GM13977 (cell line): Measurements from ENCODE around the gene P2RX4.

Experiments
- DNase-seq: peaks from one replicate; pipeline ENCODE4 v3.0.0; 2012; ENCODE audit warnings: low spot score
- in situ Hi-C: fragments of 300-500 bp; cut with MboI; formaldehyde crosslinking; loops from one replicate; pipeline ENCODE4 v1.12.0; 2022; ENCODE audit warnings: low sequenced_read_pairs, low pct_unique_long_range_greater_than_20kb, mixed read lengths, inconsistent platforms; ENCODE audit not compliant: unreplicated experiment
- TF ChIP-seq, protein P1 (sequence below): IDR thresholded peaks from 2 replicates; pipeline ENCODE4 v1.5.1; 2012; ENCODE audit warnings: mild to moderate bottlenecking, control low read depth; ENCODE audit not compliant: insufficient read depth; ENCODE audit errors: extremely low read depth, missing control alignments

The P2RX4 gene

DNA sequence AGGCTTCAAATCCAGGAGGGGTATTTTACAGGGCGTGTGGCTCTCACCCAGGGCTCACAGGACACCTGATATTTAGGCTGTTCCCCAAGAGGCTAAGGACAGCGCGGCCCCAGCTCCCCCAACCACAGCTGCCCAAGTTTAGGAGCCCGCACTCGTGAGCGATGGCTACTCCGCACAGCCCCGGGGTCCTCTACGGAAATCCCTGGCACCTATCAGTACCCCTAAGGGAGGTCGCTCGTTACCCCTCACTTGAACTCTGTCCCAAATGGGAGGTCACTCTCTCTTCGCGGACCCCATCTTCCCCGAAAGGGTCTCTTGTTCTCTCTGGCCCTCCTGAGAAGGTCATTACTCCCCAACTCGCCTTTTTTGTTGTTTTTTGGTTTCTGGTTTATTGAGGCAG lies 708 bp upstream of the P2RX4 start:
- in situ Hi-C loops = no loop called here
- TF ChIP-seq, protein P1, sequence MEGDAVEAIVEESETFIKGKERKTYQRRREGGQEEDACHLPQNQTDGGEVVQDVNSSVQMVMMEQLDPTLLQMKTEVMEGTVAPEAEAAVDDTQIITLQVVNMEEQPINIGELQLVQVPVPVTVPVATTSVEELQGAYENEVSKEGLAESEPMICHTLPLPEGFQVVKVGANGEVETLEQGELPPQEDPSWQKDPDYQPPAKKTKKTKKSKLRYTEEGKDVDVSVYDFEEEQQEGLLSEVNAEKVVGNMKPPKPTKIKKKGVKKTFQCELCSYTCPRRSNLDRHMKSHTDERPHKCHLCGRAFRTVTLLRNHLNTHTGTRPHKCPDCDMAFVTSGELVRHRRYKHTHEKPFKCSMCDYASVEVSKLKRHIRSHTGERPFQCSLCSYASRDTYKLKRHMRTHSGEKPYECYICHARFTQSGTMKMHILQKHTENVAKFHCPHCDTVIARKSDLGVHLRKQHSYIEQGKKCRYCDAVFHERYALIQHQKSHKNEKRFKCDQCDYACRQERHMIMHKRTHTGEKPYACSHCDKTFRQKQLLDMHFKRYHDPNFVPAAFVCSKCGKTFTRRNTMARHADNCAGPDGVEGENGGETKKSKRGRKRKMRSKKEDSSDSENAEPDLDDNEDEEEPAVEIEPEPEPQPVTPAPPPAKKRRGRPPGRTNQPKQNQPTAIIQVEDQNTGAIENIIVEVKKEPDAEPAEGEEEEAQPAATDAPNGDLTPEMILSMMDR = no peak
- no peak for DNase-seq

- DNase-seq = no peak
- in situ Hi-C loops = no loop called here
- TF ChIP-seq, protein P1 = no peak
Measured at GRCh38 chr12:121212875-121213274, 2.9 kb downstream of the P2RX4 start.

GRCh38 chr12:121214166-121214777 lies 4.3 kb downstream of the P2RX4 start:
- DNase-seq = no peak
- in situ Hi-C loops = no loop called here
- TF ChIP-seq, protein P1 = no peak

DNA sequence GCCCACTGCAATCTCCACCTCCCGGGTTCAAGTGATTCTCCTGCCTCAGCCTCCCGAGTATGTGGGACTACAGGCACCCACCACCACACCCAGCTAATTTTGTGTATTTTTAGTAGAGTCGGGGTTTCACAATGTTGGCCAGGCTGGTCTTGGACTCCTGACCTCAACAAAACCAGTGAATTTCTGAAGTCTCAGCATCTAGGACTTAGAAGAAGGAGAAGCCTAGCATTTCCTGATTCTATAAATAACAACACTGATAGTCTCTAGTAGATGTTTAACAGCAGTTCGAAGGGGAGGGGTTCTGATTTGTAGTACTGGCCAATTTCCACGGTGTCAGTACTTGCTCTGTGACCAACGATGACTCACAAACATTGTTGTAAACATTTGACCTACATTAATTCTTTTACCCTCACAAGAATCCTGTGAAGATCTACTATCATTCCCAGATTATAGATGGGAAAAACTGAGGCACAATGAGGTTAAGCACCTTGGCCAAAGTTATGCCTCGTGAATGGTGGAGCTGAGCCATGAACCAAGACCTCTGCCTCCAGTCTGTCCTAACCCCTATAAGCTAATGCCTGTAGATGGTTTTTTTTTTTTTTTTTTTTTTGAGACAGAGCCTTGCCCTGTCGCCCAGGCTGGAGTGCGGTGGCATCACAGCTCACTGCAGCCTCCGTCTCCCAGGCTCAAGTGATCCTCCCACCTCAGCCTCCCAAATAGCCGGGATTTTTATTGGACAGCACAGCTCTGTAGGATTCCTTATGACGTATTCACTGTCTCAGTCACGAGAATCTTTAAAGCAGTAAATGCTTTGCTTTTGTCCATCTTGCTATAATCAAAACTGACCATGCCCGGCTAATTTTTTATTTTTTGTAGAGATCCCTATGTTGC lies 5.2 kb downstream of the P2RX4 start:
- DNase-seq = no peak
- in situ Hi-C loops = no loop called here
- TF ChIP-seq, protein P1 = no peak

DNA sequence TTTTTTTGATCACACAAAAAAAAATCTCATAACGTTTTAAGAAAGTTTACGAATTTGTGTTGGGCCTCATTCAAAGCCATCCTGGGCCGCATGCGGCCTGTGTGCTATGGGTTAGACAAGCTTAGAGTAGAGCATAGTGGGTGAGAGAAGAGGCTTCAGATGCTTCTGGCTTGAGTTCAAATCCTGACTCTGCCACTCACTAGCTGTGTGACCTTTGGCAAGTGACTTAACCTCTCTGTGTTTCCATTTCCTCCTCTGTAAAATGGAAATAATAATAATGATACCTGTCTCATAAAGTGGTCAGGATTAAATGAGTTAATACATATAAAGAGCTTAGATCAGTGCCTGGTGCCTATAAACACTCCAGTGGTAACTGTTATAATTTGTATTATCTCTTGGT lies 6.2 kb downstream of the P2RX4 start:
- TF ChIP-seq, protein P1 = no peak
- in situ Hi-C loops = no loop called here
- DNase-seq = no peak

DNA sequence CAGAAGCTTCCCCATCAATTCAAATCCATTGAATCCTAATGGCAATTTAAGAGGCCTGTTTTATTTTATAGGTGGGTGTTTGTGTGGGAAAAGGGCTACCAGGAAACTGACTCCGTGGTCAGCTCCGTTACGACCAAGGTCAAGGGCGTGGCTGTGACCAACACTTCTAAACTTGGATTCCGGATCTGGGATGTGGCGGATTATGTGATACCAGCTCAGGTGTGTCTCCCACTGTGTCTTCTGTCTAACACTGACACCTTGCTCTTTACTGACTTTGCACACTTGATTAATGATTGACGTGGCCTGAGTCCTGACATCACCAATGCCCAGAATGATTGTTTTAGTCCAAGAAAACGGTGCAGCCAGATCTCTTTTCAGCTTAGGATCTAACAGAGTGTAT lies 7.1 kb downstream of the P2RX4 start:
- in situ Hi-C loops = no loop called here

More for the DNA sequence above, 7.1 kb downstream of the P2RX4 start:
- TF ChIP-seq, protein P1 = no peak
- DNase-seq = no peak
